LNCAP (cell line): Measurements from ENCODE around the gene MIEF1.

Experiments used
- CTCF ChIP-seq: fragments of 450-650 bp; IDR thresholded peaks from 2 replicates; pipeline ENCODE4 v1.5.1; 2017; ENCODE audit warnings: mild to moderate bottlenecking

The MIEF1 gene

GRCh38 chr22:39546889-39547586 is 44.9 kb downstream of the MIEF1 start:
- TF ChIP-seq CTCF = no peak

GRCh38 chr22:39547587-39547947 is 45.5 kb downstream of the MIEF1 start:
- no peak for TF ChIP-seq CTCF

- TF ChIP-seq CTCF = no peak
Measured at GRCh38 chr22:39553429-39553828, 51.3 kb downstream of the MIEF1 start.

- TF ChIP-seq CTCF = no peak
Measured at GRCh38 chr22:39554151-39554550, 52.1 kb downstream of the MIEF1 start.

GRCh38 chr22:39556970-39557841 is 55.1 kb downstream of the MIEF1 start:
- TF ChIP-seq CTCF = peak; percentile 40

- TF ChIP-seq CTCF = no peak
Measured at GRCh38 chr22:39558254-39558727, 56.2 kb downstream of the MIEF1 start.

- TF ChIP-seq CTCF = no peak
Measured at GRCh38 chr22:39558950-39559349, 56.9 kb downstream of the MIEF1 start.
